Hematopoietic multipotent progenitor cell (in vitro differentiated cells): ENCODE data around the gene F3. TPM values are rescaled to one million over a fixed set of nuclear protein-coding genes. Genes with fewer than 3 reads are reported as not detected.
"Not testable (repeated sequence)": the region's sequence is repeated elsewhere in the genome, so short reads cannot be mapped to it uniquely, and the experiment has no call there.

ENCODE experiments used
- DNase-seq, 3 donors: peaks; one replicate each; pipeline ENCODE4 v3.0.0-alpha.2; 2011 to 2015; ENCODE audit warnings: low read depth in 2 of 3, low spot score in 2 of 3
- total RNA-seq: library from RNA; depleted of rRNA; stranded (reverse); fragments of >200 nt; gene quantifications from one replicate; pipeline ENCODE4 v1.2.3, GENCODE V29; 2012

Gene F3
- total RNA-seq, result 0.27 TPM

GRCh38 chr1:94541246-94542087 lies at the start of gene F3:
F3 (minus strand) TSS chr1:94541759; CDS start chr1:94541636, 123 bp downstream.
- peak in 2 of 3 donors; percentile 86 to 92 for DNase-seq

GRCh38 chr1:94590203-94591137 lies 48.9 kb upstream of the F3 start:
- no peak for DNase-seq

- no peak for DNase-seq
Measured at GRCh38 chr1:94589728-94590127, 48.2 kb upstream of the F3 start.

GRCh38 chr1:94582565-94582964 lies 41.0 kb upstream of the F3 start:
- no peak for DNase-seq

GRCh38 chr1:94580367-94581115 lies 39.0 kb upstream of the F3 start:
- DNase-seq, result no peak

- no peak for DNase-seq
Measured at GRCh38 chr1:94579876-94580294, 38.3 kb upstream of the F3 start.

GRCh38 chr1:94578856-94579255 lies 37.3 kb upstream of the F3 start:
- no peak for DNase-seq

GRCh38 chr1:94573917-94574316 lies 32.4 kb upstream of the F3 start:
- DNase-seq, result not testable (repeated sequence)

- DNase-seq, result no peak
Measured at GRCh38 chr1:94572780-94573179, 31.2 kb upstream of the F3 start.

- DNase-seq, result not testable (repeated sequence)
Measured at GRCh38 chr1:94570965-94571364, 29.4 kb upstream of the F3 start.

GRCh38 chr1:94568806-94569205 lies 27.2 kb upstream of the F3 start:
- DNase-seq, result not testable (repeated sequence)

- not testable (repeated sequence) for DNase-seq
Measured at GRCh38 chr1:94567975-94568607, 26.5 kb upstream of the F3 start.

- DNase-seq, result not testable (repeated sequence)
Measured at GRCh38 chr1:94566436-94566835, 24.9 kb upstream of the F3 start.

GRCh38 chr1:94565901-94566300 lies 24.3 kb upstream of the F3 start:
- DNase-seq, result no peak

- DNase-seq, result no peak
Measured at GRCh38 chr1:94562519-94563260, 21.1 kb upstream of the F3 start.

- no peak for DNase-seq
Measured at GRCh38 chr1:94560333-94560732, 18.8 kb upstream of the F3 start.

- DNase-seq, result no peak
Measured at GRCh38 chr1:94559921-94560320, 18.4 kb upstream of the F3 start.

GRCh38 chr1:94555091-94555490 lies 13.5 kb upstream of the F3 start:
- DNase-seq, result no peak

- no peak for DNase-seq
Measured at GRCh38 chr1:94554580-94554979, 13.0 kb upstream of the F3 start.

GRCh38 chr1:94553931-94554330 lies 12.4 kb upstream of the F3 start:
- DNase-seq, result no peak
